Hepatocyte (in vitro differentiated cells): Measurements from ENCODE around the gene SLC29A3. TPM values are rescaled to one million over a fixed set of nuclear protein-coding genes. Genes with fewer than 3 reads are reported as not detected.

ENCODE experiments used
- DNase-seq: peaks from one replicate; pipeline ENCODE4 v3.0.0-alpha.2; 2016; ENCODE audit warnings: low spot score
- H2AFZ ChIP-seq: fragments of 200-600 bp; sonication (generic); 2 replicates; pipeline ENCODE4 v1.6.0; 2016; ENCODE audit warnings: antibody characterized with exemption, mild to moderate bottlenecking
- H3K27ac ChIP-seq: fragments of 200-600 bp; sonication (generic); 2 replicates; pipeline ENCODE4 v1.5.1; 2016; ENCODE audit warnings: mild to moderate bottlenecking
- H3K27me3 ChIP-seq: fragments of 200-600 bp; sonication (generic); 2 replicates; pipeline ENCODE4 v1.6.1; 2016
- H3K36me3 ChIP-seq: fragments of 200-600 bp; sonication (generic); replicated peaks from 2 replicates; pipeline ENCODE4 v1.5.1; 2016; ENCODE audit warnings: low read depth; ENCODE audit not compliant: insufficient read depth
- H3K4me1 ChIP-seq: fragments of 200-600 bp; sonication (generic); 2 replicates; pipeline ENCODE4 v1.5.1; 2016; ENCODE audit warnings: mild to moderate bottlenecking, moderate library complexity; ENCODE audit not compliant: insufficient read depth
- H3K4me2 ChIP-seq: fragments of 200-600 bp; sonication (generic); 2 replicates; pipeline ENCODE4 v1.6.0; 2016
- H3K4me3 ChIP-seq: fragments of 200-600 bp; sonication (generic); 2 replicates; pipeline ENCODE4 v1.5.1; 2016; ENCODE audit warnings: mild to moderate bottlenecking
- H3K79me2 ChIP-seq: fragments of 200-600 bp; sonication (generic); 2 replicates; pipeline ENCODE4 v1.6.0; 2017; ENCODE audit warnings: mild to moderate bottlenecking
- H3K9me2 ChIP-seq: fragments of 200-600 bp; sonication (generic); replicated peaks from 2 replicates; pipeline ENCODE4 v1.6.0; 2017; ENCODE audit warnings: mild to moderate bottlenecking; ENCODE audit not compliant: insufficient read depth
- H3K9me3 ChIP-seq: fragments of 200-600 bp; sonication (generic); 2 replicates; pipeline ENCODE4 v1.5.1; 2016; ENCODE audit warnings: low read depth, mild to moderate bottlenecking
- H4K20me1 ChIP-seq: fragments of 200-600 bp; sonication (generic); 2 replicates; pipeline ENCODE4 v1.6.0; 2016; ENCODE audit warnings: mild to moderate bottlenecking; ENCODE audit not compliant: insufficient read depth, poor library complexity, severe bottlenecking
- CTCF ChIP-seq: fragments of 200-600 bp; sonication (generic); IDR thresholded peaks from 2 replicates; pipeline ENCODE4 v1.5.1; 2016; ENCODE audit warnings: antibody characterized with exemption, mild to moderate bottlenecking; ENCODE audit not compliant: poor library complexity
- EZH2 ChIP-seq: fragments of 200-600 bp; sonication (generic); IDR thresholded peaks from 2 replicates; pipeline ENCODE4 v1.6.1; 2016; ENCODE audit warnings: antibody characterized with exemption, mild to moderate bottlenecking, borderline replicate concordance
- EZH2phosphoT487 ChIP-seq: fragments of 200-600 bp; sonication (generic); IDR thresholded peaks from one replicate; pipeline ENCODE4 v1.6.1; 2018; ENCODE audit warnings: antibody characterized with exemption, mild to moderate bottlenecking, low read depth, moderate library complexity; ENCODE audit not compliant: unreplicated experiment, severe bottlenecking
- WGBS: methylation state at CpG from one replicate; pipeline ENCODE4 v1.1.6; 2016; ENCODE audit warnings: low lambda C conversion rate; ENCODE audit errors: missing lambda C conversion rate; 5-methylcytosine and 5-hydroxymethylcytosine counted together
- polyA plus RNA-seq: library from polyadenylated mRNA; unstranded; fragments of >200 nt; fragmentation: Nextera tagmentation; extraction: Ambion mirVana; gene quantifications from 2 replicates; pipeline ENCODE4 v1.2.1, GENCODE V29; 2016
- total RNA-seq: library from RNA; depleted of rRNA; stranded (reverse); fragments of >200 nt; gene quantifications from 2 replicates; pipeline ENCODE4 v1.2.3, GENCODE V29; 2014

The SLC29A3 gene
- total and polyA plus RNA-seq, 2 experiments from 2014 or later = 8.4 to 12.0 TPM

- WGBS = 94% methylated on average over 11 of the region's 11 CpGs
- H3K9me3 ChIP-seq = no peaks in the 10 kb centered on the region
Measured at GRCh38 chr10:71394926-71395562, 76.0 kb downstream of the SLC29A3 start.

GRCh38 chr10:71395621-71396020, 76.6 kb downstream of the SLC29A3 start:
- Histone ChIP-seq H3K79me2 (no peaks in the 10 kb centered on the region), H3K27ac (no peak overlapping the region), H3K27me3 (peaks cover 39% of the 10 kb centered on the region), H3K9me3 (no peaks in the 10 kb centered on the region), H2AFZ (no peak overlapping the region), H3K4me3 (no peak overlapping the region), H3K4me1 (peaks cover 8% of the 10 kb centered on the region), H3K4me2 (no peak overlapping the region), H3K9me2 (no peaks in the 10 kb centered on the region), H3K36me3 (no peaks in the 10 kb centered on the region), H4K20me1 (no peaks in the 10 kb centered on the region)
- TF ChIP-seq EZH2 (no peak), EZH2phosphoT487 (no peak), CTCF (no peak)
- no peak for DNase-seq
- 89% methylated on average over 4 of the region's 4 CpGs for WGBS

More at GRCh38 chr10:71394926-71395562, 76.0 kb downstream of the SLC29A3 start:
- Histone ChIP-seq H3K4me2 (no peak overlapping the region), H3K27me3 (peaks cover 34% of the 10 kb centered on the region), H3K4me3 (no peak overlapping the region), H3K9me2 (no peaks in the 10 kb centered on the region), H3K79me2 (no peaks in the 10 kb centered on the region), H4K20me1 (no peaks in the 10 kb centered on the region), H3K4me1 (peaks cover 8% of the 10 kb centered on the region), H3K36me3 (no peaks in the 10 kb centered on the region), H2AFZ (no peak overlapping the region), H3K27ac (no peak overlapping the region)
- DNase-seq = no peak
- TF ChIP-seq CTCF (no peak), EZH2 (no peak), EZH2phosphoT487 (no peak)

GRCh38 chr10:71396084-71396710, 77.1 kb downstream of the SLC29A3 start:
- no peaks in the 10 kb centered on the region for H3K9me2 ChIP-seq
- TF ChIP-seq CTCF (peak; percentile 64), EZH2 (no peak)
- peaks cover 45% of the 10 kb centered on the region for H3K27me3 ChIP-seq

More at GRCh38 chr10:71396084-71396710, 77.1 kb downstream of the SLC29A3 start:
- Histone ChIP-seq H4K20me1 (no peaks in the 10 kb centered on the region), H3K36me3 (no peaks in the 10 kb centered on the region), H3K4me1 (peaks cover 8% of the 10 kb centered on the region), H3K27ac (no peak overlapping the region), H3K4me3 (peak overlapping the region; percentile 39), H3K79me2 (no peaks in the 10 kb centered on the region), H3K9me3 (no peaks in the 10 kb centered on the region), H3K4me2 (peak overlapping the region; percentile 98), H2AFZ (no peak overlapping the region)
- DNase-seq = peak; percentile 82
- 24% methylated on average over 27 of the region's 46 CpGs for WGBS
